ENCODE data around the gene OGA. TPM values are rescaled to one million over a fixed set of nuclear protein-coding genes. Genes with fewer than 3 reads are reported as not detected.

OGA gene
- total RNA-seq: 100 to 1,000 TPM; 124 to 143 (median 140) TPM
- polyA plus RNA-seq: 10 to 100 TPM; 15.7 to 60.5 (median 23.4) TPM

DNA sequence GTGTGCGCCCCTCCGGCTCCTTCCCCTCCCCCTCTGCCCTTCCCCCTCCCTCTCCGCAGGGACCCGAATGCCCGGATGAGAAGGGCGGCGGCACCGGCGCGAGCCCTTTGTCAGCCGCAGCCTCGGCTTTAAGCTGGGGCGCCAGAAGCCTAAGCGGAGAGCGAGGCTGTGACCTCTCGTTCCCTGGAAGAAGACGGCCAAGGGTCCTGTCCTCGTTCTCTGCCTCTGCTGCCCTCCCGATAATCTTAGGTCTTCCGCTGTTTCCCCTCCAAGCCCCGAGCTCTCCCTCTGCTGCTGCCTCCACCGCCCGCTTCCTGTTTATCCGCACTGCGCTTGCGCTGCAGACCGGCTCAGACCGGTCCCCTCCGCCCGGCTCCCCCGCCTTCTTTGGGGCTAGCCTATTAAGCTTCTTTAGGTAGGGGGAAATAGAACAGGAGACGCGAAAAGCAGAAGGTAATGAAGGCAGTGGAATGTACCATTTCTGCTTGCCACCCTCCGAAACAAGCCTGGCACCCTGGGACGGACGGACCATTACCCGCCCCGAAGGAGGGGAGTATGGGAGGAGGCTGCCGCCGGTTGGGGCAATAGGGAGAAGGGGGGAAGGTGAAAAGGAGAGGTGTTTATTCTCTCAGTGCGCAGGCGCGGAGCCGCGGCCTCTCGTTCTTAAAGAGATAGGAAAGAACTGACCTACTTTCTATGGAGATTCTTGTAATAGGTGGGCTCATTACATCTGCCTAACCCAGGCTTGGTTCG is at the start of gene OGA:
Gene OGA, minus strand, starts transcription at position 326 of the 753 bp plus-strand sequence. CDS start 422 bp downstream, outside the sequence.
- intact Hi-C loops (cut with DNase I): loop anchor here (5.0 kb wide), 2 partner anchors 36 to 299 kb away; partner anchors contain the start of gene NPM3
- peak in 2 of 4 donors; percentile 13 to 29 for TF ChIP-seq EP300 (IDR thresholded peaks at IDR 0.05)
- TF ChIP-seq POLR2A (IDR thresholded peaks at IDR 0.05): peak; percentile 99 to 100
- TF ChIP-seq POLR2AphosphoS5 (IDR thresholded peaks at IDR 0.05): peak; percentile 99 to 100 (median 100)
- TF ChIP-seq, protein P1, sequence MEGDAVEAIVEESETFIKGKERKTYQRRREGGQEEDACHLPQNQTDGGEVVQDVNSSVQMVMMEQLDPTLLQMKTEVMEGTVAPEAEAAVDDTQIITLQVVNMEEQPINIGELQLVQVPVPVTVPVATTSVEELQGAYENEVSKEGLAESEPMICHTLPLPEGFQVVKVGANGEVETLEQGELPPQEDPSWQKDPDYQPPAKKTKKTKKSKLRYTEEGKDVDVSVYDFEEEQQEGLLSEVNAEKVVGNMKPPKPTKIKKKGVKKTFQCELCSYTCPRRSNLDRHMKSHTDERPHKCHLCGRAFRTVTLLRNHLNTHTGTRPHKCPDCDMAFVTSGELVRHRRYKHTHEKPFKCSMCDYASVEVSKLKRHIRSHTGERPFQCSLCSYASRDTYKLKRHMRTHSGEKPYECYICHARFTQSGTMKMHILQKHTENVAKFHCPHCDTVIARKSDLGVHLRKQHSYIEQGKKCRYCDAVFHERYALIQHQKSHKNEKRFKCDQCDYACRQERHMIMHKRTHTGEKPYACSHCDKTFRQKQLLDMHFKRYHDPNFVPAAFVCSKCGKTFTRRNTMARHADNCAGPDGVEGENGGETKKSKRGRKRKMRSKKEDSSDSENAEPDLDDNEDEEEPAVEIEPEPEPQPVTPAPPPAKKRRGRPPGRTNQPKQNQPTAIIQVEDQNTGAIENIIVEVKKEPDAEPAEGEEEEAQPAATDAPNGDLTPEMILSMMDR (IDR thresholded peaks at IDR 0.05): no peak
- H3K27me3 ChIP-seq: no peaks in the 10 kb centered on the region
- H3K4me3 ChIP-seq: peak within 1 kb of the TSS; percentile 89 to 100 (median 97)
- H3K9me3 ChIP-seq: no peaks in the 10 kb centered on the region
- peaks cover 0 to 39% (median 35%) of the 10 kb centered on the region in 4 donors for H3K4me1 ChIP-seq
- peak within 1 kb of the TSS; percentile 97 to 99 (median 98) for H3K27ac ChIP-seq
- no peaks in the 10 kb centered on the region for H3K36me3 ChIP-seq
- DNase-seq: peak; percentile 100
- WGBS, 2 donors: 0 to 1% methylated on average over 47 of the region's 47 CpGs

DNA sequence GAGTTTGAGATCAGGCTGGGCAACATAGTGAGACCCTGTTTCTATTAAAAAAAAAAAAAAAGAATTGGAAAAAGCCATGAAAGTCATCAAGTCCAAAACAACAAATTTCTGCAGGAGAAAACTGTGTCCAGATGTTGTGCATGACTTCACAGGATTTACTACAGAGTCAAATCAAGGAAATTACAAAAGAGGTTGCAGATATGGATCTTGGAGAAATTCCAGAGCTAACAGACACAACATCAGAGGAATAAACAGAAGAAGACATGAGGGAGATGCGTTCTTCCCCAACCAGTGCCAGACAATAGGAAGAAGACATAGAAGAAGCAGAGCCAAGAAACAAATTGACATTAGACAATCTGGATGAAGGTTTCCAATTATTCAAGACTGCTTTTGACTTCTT is 49.7 kb upstream of the OGA start:
- no peak for DNase-seq
- H3K36me3 ChIP-seq: no peaks in the 10 kb centered on the region
- no peak for TF ChIP-seq POLR2A (IDR thresholded peaks at IDR 0.05)
- TF ChIP-seq POLR2AphosphoS5 (IDR thresholded peaks at IDR 0.05): no peak
- TF ChIP-seq, protein P1 (IDR thresholded peaks at IDR 0.05): no peak
- no peak for TF ChIP-seq EP300 (IDR thresholded peaks at IDR 0.05)
- no peaks in the 10 kb centered on the region for H3K27me3 ChIP-seq
- no peaks in the 10 kb centered on the region for H3K4me1 ChIP-seq
- no peak overlapping the region for H3K4me3 ChIP-seq
- H3K27ac ChIP-seq: no peak overlapping the region
- peaks cover 0 to 2% (median 0%) of the 10 kb centered on the region in 4 donors for H3K9me3 ChIP-seq
- intact Hi-C loops (cut with DNase I): no loop called here
- WGBS, 2 donors: 75 to 81% methylated on average over 1 of the region's 1 CpG

DNA sequence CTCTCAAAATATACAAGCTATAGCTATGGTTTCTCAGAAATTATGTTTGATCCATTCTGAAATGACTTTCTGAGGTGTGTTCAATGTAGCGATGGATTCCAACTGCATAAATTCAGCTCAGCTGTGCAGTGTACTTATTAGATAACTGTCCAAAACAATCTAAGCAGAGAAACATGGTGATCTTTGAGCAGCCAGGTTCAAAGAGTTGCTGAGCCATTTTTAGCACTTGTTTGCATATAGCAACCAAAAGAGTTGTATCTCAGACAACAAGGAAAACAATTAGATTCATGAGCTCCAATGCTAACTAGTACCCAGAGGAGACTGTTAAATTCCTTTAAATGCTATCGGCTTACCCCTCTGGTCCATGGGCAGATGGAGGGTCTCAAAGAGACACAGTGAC is 41.3 kb upstream of the OGA start:
- H3K27ac ChIP-seq: no peak overlapping the region
- 96% methylated on average over 2 of the region's 2 CpGs for WGBS, 2 donors
- H3K9me3 ChIP-seq: no peaks in the 10 kb centered on the region
- H3K27me3 ChIP-seq: no peaks in the 10 kb centered on the region
- no peak overlapping the region for H3K4me3 ChIP-seq
- H3K36me3 ChIP-seq: peaks cover 0 to 3% (median 0%) of the 10 kb centered on the region in 4 donors
- no peak for TF ChIP-seq POLR2A (IDR thresholded peaks at IDR 0.05)
- TF ChIP-seq EP300 (IDR thresholded peaks at IDR 0.05): no peak
- TF ChIP-seq, protein P1 (IDR thresholded peaks at IDR 0.05): no peak
- no peak for TF ChIP-seq POLR2AphosphoS5 (IDR thresholded peaks at IDR 0.05)
- DNase-seq: no peak
- intact Hi-C loops (cut with DNase I): no loop called here
- no peaks in the 10 kb centered on the region for H3K4me1 ChIP-seq

DNA sequence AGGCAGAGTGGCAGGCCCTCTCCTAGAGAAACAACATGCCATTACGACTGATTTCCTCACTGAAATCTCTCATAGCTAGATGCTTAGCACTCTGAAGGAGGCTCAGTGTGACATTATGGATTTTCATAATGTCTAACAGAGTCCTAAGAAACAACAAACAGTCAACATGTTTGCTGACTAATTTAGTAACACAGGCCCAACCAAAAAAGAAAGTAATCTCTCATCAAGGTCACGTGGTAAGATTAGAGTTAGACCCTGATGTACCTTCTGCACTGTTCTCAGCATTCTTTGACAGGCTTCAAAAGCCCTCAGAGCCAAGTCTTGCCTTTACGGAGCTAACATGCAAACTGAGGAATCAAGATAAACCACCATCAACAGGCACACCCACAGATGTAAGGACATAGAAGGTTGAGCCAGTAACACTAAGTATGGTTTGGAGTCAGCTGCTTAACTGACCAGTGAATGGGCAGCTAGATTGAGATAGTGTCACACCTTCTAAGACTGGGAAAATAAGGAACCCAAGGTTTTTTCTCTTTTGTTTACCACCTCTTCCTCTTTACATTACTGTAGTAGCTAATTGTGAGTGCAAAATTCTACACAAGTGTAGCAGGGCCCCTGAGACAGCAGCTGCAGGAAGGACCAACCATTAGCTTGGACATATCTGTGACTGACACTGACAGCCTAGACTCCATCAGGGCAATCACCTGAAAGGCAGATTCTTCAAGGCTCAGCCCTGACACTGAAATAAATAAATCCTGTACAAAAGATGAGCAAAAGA is 40.7 kb upstream of the OGA start:
- DNase-seq: no peak
- H3K9me3 ChIP-seq: no peaks in the 10 kb centered on the region
- H3K4me3 ChIP-seq: no peak overlapping the region
- no peaks in the 10 kb centered on the region for H3K4me1 ChIP-seq
- intact Hi-C loops (cut with DNase I): no loop called here
- H3K36me3 ChIP-seq: peaks cover 0 to 3% (median 0%) of the 10 kb centered on the region in 4 donors
- WGBS, 2 donors: 81 to 89% methylated on average over 3 of the region's 3 CpGs
- H3K27ac ChIP-seq: no peak overlapping the region
- no peak for TF ChIP-seq POLR2AphosphoS5 (IDR thresholded peaks at IDR 0.05)
- no peak for TF ChIP-seq EP300 (IDR thresholded peaks at IDR 0.05)
- TF ChIP-seq, protein P1 (IDR thresholded peaks at IDR 0.05): no peak
- no peak for TF ChIP-seq POLR2A (IDR thresholded peaks at IDR 0.05)
- no peaks in the 10 kb centered on the region for H3K27me3 ChIP-seq
